DND-41 (cell line): ENCODE results near the gene KLHL14.

ENCODE experiments used
- EZH2 ChIP-seq: IDR thresholded peaks from 3 replicates; pipeline ENCODE4 v1.6.1; 2012; ENCODE audit warnings: borderline replicate concordance, low read depth, mild to moderate bottlenecking, moderate library complexity, low read length, inconsistent platforms; ENCODE audit not compliant: severe bottlenecking
- TF ChIP-seq, protein P1 (sequence below): IDR thresholded peaks from 2 replicates; pipeline ENCODE4 v1.5.1; 2012; ENCODE audit warnings: borderline replicate concordance, low read length, moderate library complexity, mild to moderate bottlenecking; ENCODE audit not compliant: poor library complexity, severe bottlenecking; ENCODE audit errors: extremely low read depth

DNA sequence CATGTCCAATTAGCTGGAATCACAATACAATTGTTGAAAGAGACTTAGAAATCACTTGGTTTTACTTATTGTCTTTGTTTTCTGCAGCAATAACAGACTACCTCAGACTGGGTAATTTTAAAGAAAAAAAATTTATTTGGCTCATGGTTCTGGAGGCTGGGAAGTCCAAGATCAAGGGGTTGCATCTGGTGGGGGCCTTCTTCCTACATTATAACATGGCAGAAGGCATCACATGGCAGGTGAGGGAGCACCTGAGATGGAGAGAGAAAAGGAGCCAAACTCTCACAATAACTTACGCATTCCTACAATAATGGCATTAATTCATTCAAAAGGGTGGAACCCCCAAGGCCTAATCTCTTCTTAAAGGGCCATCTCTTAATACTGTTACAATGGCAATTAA, 37.5 kb upstream of the KLHL14 start:
- TF ChIP-seq, protein P1, sequence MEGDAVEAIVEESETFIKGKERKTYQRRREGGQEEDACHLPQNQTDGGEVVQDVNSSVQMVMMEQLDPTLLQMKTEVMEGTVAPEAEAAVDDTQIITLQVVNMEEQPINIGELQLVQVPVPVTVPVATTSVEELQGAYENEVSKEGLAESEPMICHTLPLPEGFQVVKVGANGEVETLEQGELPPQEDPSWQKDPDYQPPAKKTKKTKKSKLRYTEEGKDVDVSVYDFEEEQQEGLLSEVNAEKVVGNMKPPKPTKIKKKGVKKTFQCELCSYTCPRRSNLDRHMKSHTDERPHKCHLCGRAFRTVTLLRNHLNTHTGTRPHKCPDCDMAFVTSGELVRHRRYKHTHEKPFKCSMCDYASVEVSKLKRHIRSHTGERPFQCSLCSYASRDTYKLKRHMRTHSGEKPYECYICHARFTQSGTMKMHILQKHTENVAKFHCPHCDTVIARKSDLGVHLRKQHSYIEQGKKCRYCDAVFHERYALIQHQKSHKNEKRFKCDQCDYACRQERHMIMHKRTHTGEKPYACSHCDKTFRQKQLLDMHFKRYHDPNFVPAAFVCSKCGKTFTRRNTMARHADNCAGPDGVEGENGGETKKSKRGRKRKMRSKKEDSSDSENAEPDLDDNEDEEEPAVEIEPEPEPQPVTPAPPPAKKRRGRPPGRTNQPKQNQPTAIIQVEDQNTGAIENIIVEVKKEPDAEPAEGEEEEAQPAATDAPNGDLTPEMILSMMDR, result no peak
- TF ChIP-seq EZH2, result no peak
